NCI-H748 (cell line): ENCODE data around the gene WIPF3.

Source experiments
- DNase-seq: peaks from one replicate; lab custom pipeline; 2025; ENCODE audit not compliant: unreplicated experiment; lab: John Stamatoyannopoulos, UW

Gene WIPF3, protein sequence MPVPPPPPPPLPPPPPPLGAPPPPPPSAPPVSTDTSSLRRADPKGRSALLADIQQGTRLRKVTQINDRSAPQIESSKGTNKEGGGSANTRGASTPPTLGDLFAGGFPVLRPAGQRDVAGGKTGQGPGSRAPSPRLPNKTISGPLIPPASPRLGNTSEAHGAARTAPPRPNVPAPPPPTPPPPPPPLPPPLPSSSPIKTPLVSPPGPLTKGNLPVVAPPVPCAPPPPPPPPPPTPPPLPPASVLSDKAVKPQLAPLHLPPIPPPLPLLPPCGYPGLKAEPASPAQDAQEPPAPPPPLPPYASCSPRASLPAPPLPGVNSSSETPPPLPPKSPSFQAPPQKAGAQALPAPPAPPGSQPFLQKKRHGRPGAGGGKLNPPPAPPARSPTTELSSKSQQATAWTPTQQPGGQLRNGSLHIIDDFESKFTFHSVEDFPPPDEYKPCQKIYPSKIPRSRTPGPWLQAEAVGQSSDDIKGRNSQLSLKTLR

GRCh38 chr7:29806208-29806994, at the start of gene WIPF3:
TSS of gene WIPF3 (plus strand) at chr7:29806508. CDS start at chr7:29834725, 28,217 bp downstream.
- peak; percentile 64 for DNase-seq

DNA sequence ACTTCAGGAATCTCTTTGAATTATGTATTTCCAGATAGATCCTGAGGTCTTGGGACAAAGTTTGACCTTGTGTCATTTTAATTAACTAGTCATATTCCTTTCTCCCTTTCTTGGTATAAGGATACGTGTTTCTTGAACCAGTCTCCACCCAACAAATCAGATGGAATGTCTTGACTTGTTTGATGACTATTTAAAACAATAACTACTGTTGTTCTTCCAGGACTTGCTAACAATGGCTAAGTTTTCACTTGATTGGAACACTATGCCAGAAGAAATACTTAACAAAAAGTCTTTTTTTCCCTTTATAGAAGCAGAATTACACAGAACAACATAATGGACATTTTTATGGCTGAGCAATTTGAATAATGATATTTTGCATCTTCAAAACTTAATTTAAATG, 43.0 kb upstream of the WIPF3 start:
- DNase-seq = no peak

DNA sequence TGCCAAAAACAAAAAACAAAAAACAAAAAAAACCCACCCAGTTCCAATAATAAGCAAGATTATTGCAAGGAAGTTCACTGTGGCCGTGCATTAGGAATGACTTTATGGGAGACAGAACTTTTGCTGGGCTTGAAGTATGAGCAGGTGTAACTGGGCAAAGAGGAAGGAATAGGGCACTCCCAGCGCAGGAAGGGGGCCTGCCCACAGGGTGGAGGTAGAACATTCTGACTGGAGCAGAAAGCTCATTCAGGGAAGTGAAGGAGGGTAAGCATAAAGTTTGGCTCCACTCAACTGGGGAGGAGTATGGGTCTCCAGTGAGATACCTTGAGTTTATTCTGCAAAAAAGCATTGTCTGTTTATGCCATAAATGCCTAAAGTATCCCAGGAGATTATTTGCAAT, 42.1 kb upstream of the WIPF3 start:
- DNase-seq = peak; percentile 14

GRCh38 chr7:29765490-29765889, 40.8 kb upstream of the WIPF3 start:
- DNase-seq = no peak

DNA sequence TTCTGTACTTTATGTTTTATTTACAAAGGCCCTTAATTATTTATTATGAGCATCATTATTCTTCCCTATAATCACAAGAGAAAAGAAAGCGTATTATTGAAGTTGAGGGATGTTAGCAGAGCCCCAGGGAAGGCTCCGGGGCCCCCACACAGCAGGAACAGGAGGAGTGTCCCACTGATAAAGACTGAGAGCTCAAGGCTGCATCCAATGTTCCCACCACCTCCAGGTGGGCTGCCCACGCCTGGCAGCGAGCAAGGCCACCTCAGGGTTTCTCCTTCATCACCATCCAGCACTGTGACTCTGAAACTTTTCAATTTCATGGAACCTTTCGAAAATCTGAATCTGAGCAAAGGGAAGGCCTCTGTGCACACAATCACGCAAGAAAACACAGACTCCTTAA, 35.9 kb upstream of the WIPF3 start:
- no peak for DNase-seq

DNA sequence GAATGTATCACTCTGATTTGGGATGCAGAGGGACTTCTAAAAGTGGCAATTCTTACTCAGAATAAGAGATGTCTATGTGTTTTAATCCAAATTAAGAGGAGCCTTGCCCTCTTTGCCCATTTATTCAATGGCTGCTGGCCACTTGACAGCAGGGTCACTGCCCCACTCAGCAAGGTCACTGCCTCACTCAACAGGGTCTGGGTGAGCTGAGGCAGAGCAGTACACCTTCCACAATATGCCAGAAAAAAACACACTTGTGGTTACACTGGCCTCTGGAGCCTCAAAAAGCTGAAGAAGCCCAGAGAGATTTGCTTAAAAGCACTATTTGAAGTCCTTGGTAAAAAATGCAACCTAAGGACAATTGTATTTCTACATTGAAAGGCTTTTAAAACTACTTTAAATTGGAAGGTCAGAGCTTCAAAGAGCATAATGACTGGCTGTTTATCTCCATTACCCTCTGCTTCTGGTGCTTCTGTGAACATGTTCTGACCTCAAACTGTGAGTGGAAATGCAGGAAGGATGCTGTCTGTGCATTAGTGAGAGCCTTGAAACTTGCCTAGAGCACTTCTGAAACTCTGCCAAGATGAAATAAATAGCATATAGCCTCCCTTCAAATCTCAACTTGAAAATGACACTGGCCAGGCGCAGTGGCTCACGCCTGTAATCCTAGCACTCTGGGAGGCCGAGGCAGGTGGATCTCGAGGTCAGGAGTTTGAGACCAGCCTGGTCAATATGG, 35.1 kb upstream of the WIPF3 start:
- no peak for DNase-seq

DNA sequence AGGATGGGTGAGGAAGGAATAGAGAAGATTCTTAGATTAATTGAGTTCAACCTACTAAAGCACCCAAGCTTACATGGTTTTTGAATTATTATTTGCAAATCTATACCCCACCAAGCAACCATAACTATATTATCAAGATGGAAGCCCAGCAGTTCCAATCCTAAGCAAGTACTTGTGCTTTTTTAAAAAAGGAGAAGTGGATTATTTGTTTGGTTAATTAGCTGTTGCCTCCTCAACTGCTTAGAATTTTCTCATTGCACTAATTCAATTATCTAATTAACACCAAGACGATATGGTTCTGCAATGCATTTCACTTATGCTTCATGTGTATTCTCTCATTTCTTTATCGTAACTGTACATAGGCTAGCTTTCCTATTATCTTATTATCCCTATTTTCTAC, 27.3 kb upstream of the WIPF3 start:
- no peak for DNase-seq

DNA sequence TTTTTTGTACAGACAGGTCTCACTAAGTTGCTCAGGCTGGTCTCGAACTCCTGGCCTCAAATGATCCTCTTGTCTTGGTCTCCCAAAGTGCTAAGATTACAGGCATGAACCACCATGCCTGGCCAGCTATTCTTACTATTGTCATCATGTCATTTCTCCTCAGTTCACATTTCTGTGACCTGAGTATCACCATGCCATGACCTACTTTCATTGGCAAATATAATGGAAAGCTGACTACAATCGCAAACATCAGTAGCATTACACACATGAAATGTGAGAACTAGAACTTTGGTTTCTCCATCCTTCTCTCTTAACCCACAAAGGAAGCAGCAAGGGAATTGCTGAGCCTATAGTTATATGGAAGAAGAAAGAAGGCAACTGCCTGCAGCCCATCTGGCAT, 26.0 kb upstream of the WIPF3 start:
- no peak for DNase-seq

GRCh38 chr7:29783671-29784070, 22.6 kb upstream of the WIPF3 start:
- no peak for DNase-seq

GRCh38 chr7:29793507-29793906, 12.8 kb upstream of the WIPF3 start:
- no peak for DNase-seq

DNA sequence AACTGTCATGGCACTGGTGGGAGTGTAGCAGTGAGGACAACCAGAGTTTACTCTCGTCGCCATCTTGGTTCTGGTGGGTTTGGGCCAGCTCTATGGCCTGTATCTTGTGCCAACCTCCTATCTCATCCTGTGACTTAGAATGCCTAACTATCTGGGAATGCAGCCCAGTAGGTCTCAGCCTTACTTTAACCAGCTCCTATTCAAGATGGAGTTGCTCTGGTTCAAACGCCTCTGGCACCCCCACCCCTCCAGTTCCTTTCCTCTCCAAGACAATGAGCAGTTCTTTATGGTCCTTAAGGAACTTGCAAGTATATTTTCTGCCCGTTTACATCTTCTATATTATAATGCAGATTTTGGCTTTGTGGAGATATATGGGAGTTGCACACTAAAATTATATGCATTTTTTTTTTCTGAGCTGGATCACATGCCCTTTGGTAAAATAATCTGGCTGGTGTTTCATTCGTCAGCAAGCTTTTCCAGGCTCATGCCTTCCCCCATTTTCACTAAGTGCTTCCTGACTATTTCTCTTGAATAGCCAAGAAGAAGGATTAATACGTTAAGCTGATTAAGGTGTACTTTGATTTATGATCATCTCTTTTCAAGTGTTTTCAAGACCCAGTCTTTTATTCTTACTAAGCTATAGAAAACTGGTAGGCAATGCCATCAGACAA, 11.2 kb upstream of the WIPF3 start:
- no peak for DNase-seq

- DNase-seq = no peak
Measured at GRCh38 chr7:29795696-29796580, 10.4 kb upstream of the WIPF3 start.

DNA sequence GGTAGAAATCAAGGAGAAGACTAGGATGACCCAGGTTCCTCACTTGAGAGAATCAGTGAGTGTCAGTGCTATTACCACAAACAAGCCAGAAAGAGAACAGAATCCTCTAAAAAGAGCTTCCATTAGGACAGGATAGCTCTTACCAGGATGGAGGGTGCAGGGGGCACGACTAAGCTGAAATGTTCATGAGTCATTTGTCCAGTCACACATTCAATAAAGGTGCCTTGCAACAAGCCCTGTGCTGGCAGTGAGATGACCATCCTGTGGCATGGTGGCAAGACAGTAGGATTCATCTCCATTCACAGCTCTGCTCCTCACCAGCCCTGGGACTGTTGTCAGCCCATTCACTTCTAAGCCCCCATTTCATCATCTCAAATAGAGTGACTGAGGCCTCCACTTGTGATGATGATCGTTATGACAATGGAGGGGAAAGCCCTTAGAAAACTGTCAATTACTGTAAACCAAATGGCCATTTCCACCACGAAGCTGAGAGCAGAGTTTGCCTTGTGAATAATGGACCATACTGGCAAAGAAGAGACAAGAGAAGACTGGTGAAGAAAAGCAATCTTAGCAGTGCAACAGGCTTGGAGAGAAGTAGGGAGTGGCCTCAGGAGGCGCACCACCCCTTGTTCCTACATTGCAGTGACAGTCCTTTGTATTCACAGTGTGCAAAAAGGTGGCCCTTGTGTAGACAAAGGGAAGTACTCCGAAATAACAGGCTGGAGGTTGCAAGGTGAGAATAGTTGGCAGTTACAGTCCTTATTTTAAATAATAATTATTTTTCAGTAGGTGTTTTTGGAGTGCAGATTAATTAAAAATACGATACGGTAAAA, 9.0 kb upstream of the WIPF3 start:
- DNase-seq = no peak

DNA sequence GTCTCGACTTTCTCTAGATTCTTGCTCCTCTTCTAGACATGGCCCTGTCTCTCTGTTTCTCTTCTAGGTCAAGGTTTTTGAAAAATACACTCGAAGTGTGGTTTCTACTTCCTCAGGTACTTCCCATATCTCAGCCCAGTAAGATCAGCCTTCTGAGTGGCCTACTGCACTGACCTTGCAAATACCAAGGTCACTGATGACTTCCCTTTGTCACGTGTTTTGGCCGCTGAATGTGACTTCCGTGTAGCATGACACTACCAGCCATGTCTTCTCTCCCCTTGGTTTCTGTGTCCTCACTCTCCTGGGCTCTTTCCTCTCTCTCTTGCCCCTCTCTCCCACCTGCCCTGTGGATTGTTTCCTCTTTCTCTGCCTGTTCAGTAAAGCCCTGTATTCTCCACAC, 7.9 kb upstream of the WIPF3 start:
- no peak for DNase-seq

DNA sequence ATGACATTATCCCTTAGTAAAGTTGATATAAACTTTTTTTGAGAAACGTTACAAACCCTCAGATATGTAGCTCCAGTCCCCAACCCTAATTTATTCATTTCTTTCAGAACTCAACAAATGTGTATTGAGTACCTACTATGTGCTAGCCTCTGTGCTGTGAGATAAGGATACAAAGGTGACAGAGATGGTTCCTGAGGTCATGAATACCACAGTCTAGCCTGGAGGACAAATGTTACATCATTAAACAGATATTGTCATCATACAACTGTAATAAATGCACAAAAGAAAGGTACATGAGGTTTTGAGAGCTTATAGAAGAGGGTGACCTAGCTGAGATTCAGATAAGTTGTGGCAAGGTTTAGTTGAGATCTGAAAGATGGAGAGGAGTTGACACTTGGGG, 4.4 kb upstream of the WIPF3 start:
- no peak for DNase-seq

GRCh38 chr7:29805031-29805430, 1.3 kb upstream of the WIPF3 start:
- no peak for DNase-seq

DNA sequence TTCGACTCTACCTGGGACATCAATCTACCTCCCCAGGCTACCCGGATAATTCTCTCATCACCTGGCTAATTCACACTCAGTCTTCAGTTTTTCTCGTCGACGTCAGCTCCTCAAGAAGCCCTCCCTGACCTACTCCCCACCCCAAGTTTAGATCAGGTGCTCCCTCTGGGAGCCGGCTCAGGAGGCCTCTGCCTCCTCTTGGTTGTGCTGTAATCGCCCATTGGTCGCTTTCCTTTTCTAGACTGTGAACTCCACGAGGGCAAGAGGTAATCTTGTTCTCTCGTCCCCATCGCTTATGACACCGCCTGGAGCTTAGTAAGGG, 461 bp upstream of the WIPF3 start:
- no peak for DNase-seq

- DNase-seq = no peak
Measured at GRCh38 chr7:29806995-29807841, 910 bp downstream of the WIPF3 start.
